Esophagus muscularis mucosa (tissue), 4 donors: Measurements from ENCODE around the gene SPATA3. TPM values are rescaled to one million over a fixed set of nuclear protein-coding genes. Genes with fewer than 3 reads are reported as not detected.
"Not testable (repeated sequence)": the region's sequence is repeated elsewhere in the genome, so short reads cannot be mapped to it uniquely, and the experiment has no call there.

Experiments
- DNase-seq: peaks from one replicate; pipeline ENCODE4 v3.0.0-alpha.2; 2017; ENCODE audit errors: extremely low spot score
- H3K27ac ChIP-seq, 4 donors: fragments of 200-600 bp; sonication (generic); replicated peaks in 1 of 4; 1 replicate in 3 of 4; 2 replicates in 1 of 4; pipeline ENCODE4 v1.5.1; 2016 to 2019; ENCODE audit warnings: mild to moderate bottlenecking in 1 of 4
- H3K27me3 ChIP-seq, 4 donors: fragments of 200-600 bp; sonication (generic); one replicate each; pipeline versions ENCODE4 v1.5.1 to v1.6.0; 2016 to 2019
- H3K36me3 ChIP-seq, 4 donors: fragments of 200-600 bp; sonication (generic); one replicate each; pipeline ENCODE4 v1.5.1; 2016 to 2019
- H3K4me1 ChIP-seq, 4 donors: fragments of 200-600 bp; sonication (generic); one replicate each; pipeline ENCODE4 v1.5.1; 2016 to 2019
- H3K4me3 ChIP-seq, 4 donors: fragments of 200-600 bp; sonication (generic); 1 replicate in 2 of 4; 2 replicates in 2 of 4; pipeline ENCODE4 v1.5.1; 2016 to 2019; ENCODE audit warnings: mild to moderate bottlenecking in 4 of 4, moderate library complexity in 1 of 4
- H3K9me3 ChIP-seq, 4 donors: fragments of 200-600 bp; sonication (generic); 1 replicate in 3 of 4; 2 replicates in 1 of 4; pipeline ENCODE4 v1.5.1; 2016 to 2019
- CTCF ChIP-seq, 3 experiments: fragments of 200-600 bp in 2 of 3; fragments of 450-650 bp in 1 of 3; sonication (generic) in 2 of 3; IDR thresholded peaks; one replicate each; pipeline ENCODE4 v1.5.1; 2017 to 2019; ENCODE audit warnings: antibody characterized with exemption in 3 of 3, mild to moderate bottlenecking in 2 of 3, moderate library complexity in 1 of 3
- EP300 ChIP-seq: sonication (generic); formaldehyde crosslinking; IDR thresholded peaks from one replicate; pipeline ENCODE4 v1.6.1; 2017; ENCODE audit warnings: antibody characterized with exemption
- POLR2A ChIP-seq: fragments of 450-650 bp; IDR thresholded peaks from one replicate; pipeline ENCODE4 v1.6.1; 2017; ENCODE audit warnings: antibody characterized with exemption, moderate library complexity, mild to moderate bottlenecking, low read depth
- POLR2AphosphoS5 ChIP-seq, 2 donors: sonication (generic); formaldehyde crosslinking; IDR thresholded peaks; one replicate each; pipeline ENCODE4 v1.6.1; 2017; ENCODE audit warnings: antibody characterized with exemption in 2 of 2
- WGBS: methylation state at CpG from one replicate; pipeline ENCODE4 v1.1.5; 2018; 5-methylcytosine and 5-hydroxymethylcytosine counted together
- intact Hi-C: fragments of 100-400 bp; cut with DNase I; formaldehyde crosslinking; loops from one replicate; pipeline ENCODE4 v1.15.1; 2023
- total RNA-seq, 4 donors: library from RNA; depleted of rRNA; stranded (reverse); fragments of >200 nt; gene quantifications; one replicate each; pipeline versions ENCODE4 v1.1.0 to v1.2.1, GENCODE V29; 2016

SPATA3 gene
- total RNA-seq, 4 donors from 2014 or later, result not detected

- Histone ChIP-seq H3K27me3 (peaks cover 0 to 56% (median 2%) of the 10 kb centered on the region in 4 donors), H3K27ac (no peak overlapping the region), H3K9me3 (no peaks in the 10 kb centered on the region), H3K4me1 (no peaks in the 10 kb centered on the region), H3K4me3 (no peak overlapping the region), H3K36me3 (no peaks in the 10 kb centered on the region)
- TF ChIP-seq POLR2A, result no peak
- no peak for TF ChIP-seq POLR2AphosphoS5 (IDR thresholded peaks at IDR 0.05)
- TF ChIP-seq CTCF (IDR thresholded peaks at IDR 0.05), result no peak
- no peak for TF ChIP-seq EP300
- no peak for DNase-seq
- 48% methylated on average over 16 of the region's 24 CpGs for WGBS
- intact Hi-C loops, result no loop called here
Observed at GRCh38 chr2:231000211-231000904, 4.4 kb downstream of the SPATA3 start.

GRCh38 chr2:231001036-231001435 is 5.1 kb downstream of the SPATA3 start:
- no peak overlapping the region for H3K27ac ChIP-seq
- H3K4me3 ChIP-seq, result no peak overlapping the region
- no peaks in the 10 kb centered on the region for H3K9me3 ChIP-seq
- 68% methylated on average over 5 of the region's 7 CpGs for WGBS
- intact Hi-C loops, result no loop called here
- DNase-seq, result no peak
- no peaks in the 10 kb centered on the region for H3K36me3 ChIP-seq
- H3K4me1 ChIP-seq, result no peaks in the 10 kb centered on the region
- no peak for TF ChIP-seq CTCF (IDR thresholded peaks at IDR 0.05)
- no peak for TF ChIP-seq POLR2AphosphoS5 (IDR thresholded peaks at IDR 0.05)
- no peak for TF ChIP-seq POLR2A
- TF ChIP-seq EP300, result no peak
- H3K27me3 ChIP-seq, result peaks cover 0 to 51% (median 2%) of the 10 kb centered on the region in 4 donors

GRCh38 chr2:231001921-231002320 is 6.0 kb downstream of the SPATA3 start:
- no peak overlapping the region for H3K27ac ChIP-seq
- 88% methylated on average over 4 of the region's 4 CpGs for WGBS
- no peaks in the 10 kb centered on the region for H3K4me1 ChIP-seq
- no peak overlapping the region for H3K4me3 ChIP-seq
- no peak for DNase-seq
- TF ChIP-seq POLR2AphosphoS5 (IDR thresholded peaks at IDR 0.05) (no peak), CTCF (IDR thresholded peaks at IDR 0.05) (no peak), EP300 (no peak), POLR2A (no peak)
- H3K9me3 ChIP-seq, result no peaks in the 10 kb centered on the region
- H3K27me3 ChIP-seq, result peaks cover 0 to 46% (median 2%) of the 10 kb centered on the region in 4 donors
- intact Hi-C loops, result no loop called here
- H3K36me3 ChIP-seq, result no peaks in the 10 kb centered on the region

- H3K9me3 ChIP-seq, result no peaks in the 10 kb centered on the region
- H3K27ac ChIP-seq, result no peak overlapping the region
- DNase-seq, result no peak
- 85% methylated on average over 10 of the region's 10 CpGs for WGBS
- H3K36me3 ChIP-seq, result no peaks in the 10 kb centered on the region
- intact Hi-C loops, result no loop called here
- H3K4me1 ChIP-seq, result no peaks in the 10 kb centered on the region
- peaks cover 0 to 46% (median 2%) of the 10 kb centered on the region in 4 donors for H3K27me3 ChIP-seq
- TF ChIP-seq POLR2AphosphoS5 (IDR thresholded peaks at IDR 0.05) (no peak), POLR2A (no peak), EP300 (no peak), CTCF (IDR thresholded peaks at IDR 0.05) (no peak)
- no peak overlapping the region for H3K4me3 ChIP-seq
Observed at GRCh38 chr2:231002641-231003040, 6.7 kb downstream of the SPATA3 start.

GRCh38 chr2:231003186-231003585 is 7.3 kb downstream of the SPATA3 start:
- intact Hi-C loops, result no loop called here
- Histone ChIP-seq H3K27me3 (peaks cover 0 to 46% (median 2%) of the 10 kb centered on the region in 4 donors), H3K27ac (no peak overlapping the region), H3K4me1 (no peaks in the 10 kb centered on the region), H3K36me3 (no peaks in the 10 kb centered on the region), H3K9me3 (no peaks in the 10 kb centered on the region), H3K4me3 (no peak overlapping the region)
- TF ChIP-seq POLR2AphosphoS5 (IDR thresholded peaks at IDR 0.05) (no peak), EP300 (no peak), POLR2A (no peak), CTCF (IDR thresholded peaks at IDR 0.05) (no peak)
- DNase-seq, result no peak
- 71% methylated on average over 2 of the region's 2 CpGs for WGBS

GRCh38 chr2:231004930-231005329 is 9.0 kb downstream of the SPATA3 start:
- H3K36me3 ChIP-seq, H3K4me1 ChIP-seq, H3K9me3 ChIP-seq, DNase-seq, H3K27ac ChIP-seq, intact Hi-C loops, H3K4me3 ChIP-seq: not testable (repeated sequence)
- H3K27me3 ChIP-seq, result peaks cover 0 to 34% (median 2%) of the 10 kb centered on the region in 4 donors
